Caco-2 (cell line): ENCODE results near the gene MTFP1. TPM values are rescaled to one million over a fixed set of nuclear protein-coding genes. Genes with fewer than 3 reads are reported as not detected.

Experiments used
- BruUV-seq: library from RNA; stranded (reverse); fragments of 400-500 nt; replicated peaks from 2 replicates; lab custom pipeline; 2021; lab: Mats Ljungman, UMichigan
- CTCF ChIA-PET: fragments of 300-600 bp; sonication (Branson Sonifier 250); formaldehyde crosslinking; loops from one replicate; lab custom pipeline; 2022; ENCODE audit warnings: antibody characterized with exemption; lab: Charles Lee
- POLR2A ChIA-PET: fragments of 300-600 bp; sonication (Branson Sonifier 250); formaldehyde crosslinking; loops from one replicate; lab custom pipeline; 2022; ENCODE audit warnings: antibody characterized with exemption; lab: Charles Lee
- DNase-seq, 2 experiments: peaks; one replicate each; pipeline versions ENCODE4 v3.0.0 to v3.0.0-alpha.2; 2020 to 2022
- H3K27me3 ChIP-seq: replicated peaks from 2 replicates; pipeline ENCODE4 v1.6.0; 2011; ENCODE audit warnings: low read length; ENCODE audit not compliant: control insufficient read depth, insufficient read depth
- H3K36me3 ChIP-seq: 2 replicates; pipeline ENCODE4 v1.5.1; 2011; ENCODE audit warnings: low read length; ENCODE audit not compliant: control insufficient read depth, insufficient read depth
- H3K4me1 ChIP-seq: fragments of 250-450 bp; sonication (Bioruptor Pico); 2 replicates; pipeline ENCODE4 v1.5.1; 2020; ENCODE audit warnings: mild to moderate bottlenecking
- H3K4me3 ChIP-seq: 2 replicates; pipeline ENCODE4 v1.5.1; 2011; ENCODE audit warnings: low read depth, mild to moderate bottlenecking, control low read depth, low read length
- H3K9me3 ChIP-seq: fragments of 250-450 bp; sonication (Bioruptor Pico); 2 replicates; pipeline ENCODE4 v1.5.1; 2020; ENCODE audit warnings: mild to moderate bottlenecking, moderate library complexity
- H3K27ac Mint-ChIP-seq: one replicate; pipeline ENCODE4 v1.8.0; 2022; ENCODE audit warnings: mixed read lengths; ENCODE audit not compliant: unreplicated experiment
- H3K27me3 Mint-ChIP-seq: one replicate; pipeline ENCODE4 v1.8.0; 2022; ENCODE audit warnings: mixed read lengths; ENCODE audit not compliant: insufficient read depth, unreplicated experiment
- H3K36me3 Mint-ChIP-seq: one replicate; pipeline ENCODE4 v1.8.0; 2022; ENCODE audit warnings: mild to moderate bottlenecking, mixed read lengths; ENCODE audit not compliant: insufficient read depth, unreplicated experiment
- H3K4me1 Mint-ChIP-seq: one replicate; pipeline ENCODE4 v1.8.0; 2022; ENCODE audit warnings: low read depth, mixed read lengths; ENCODE audit not compliant: unreplicated experiment
- H3K4me3 Mint-ChIP-seq: one replicate; pipeline ENCODE4 v1.8.0; 2022; ENCODE audit warnings: mild to moderate bottlenecking, moderate library complexity, mixed read lengths; ENCODE audit not compliant: unreplicated experiment
- H3K9me3 Mint-ChIP-seq: one replicate; pipeline ENCODE4 v1.8.0; 2022; ENCODE audit warnings: mixed read lengths; ENCODE audit not compliant: unreplicated experiment
- CTCF ChIP-seq, 2 experiments: fragments of 200-600 bp in 1 of 2; IDR thresholded peaks; 1 replicate in 1 of 2; 2 replicates in 1 of 2; pipeline versions ENCODE4 v1.5.1 to v1.8.0; 2011 to 2022; ENCODE audit warnings: antibody characterized with exemption in 1 of 2, control low read depth in 1 of 2, inconsistent platforms in 1 of 2, low read depth in 1 of 2, low read length in 1 of 2, mild to moderate bottlenecking in 1 of 2, moderate library complexity in 1 of 2; ENCODE audit not compliant: insufficient read depth in 1 of 2, severe bottlenecking in 1 of 2, unreplicated experiment in 1 of 2
- intact Hi-C: fragments of 100-400 bp; cut with micrococcal nuclease; formaldehyde crosslinking; loops from one replicate; pipeline ENCODE4 v1.10.0; 2022; ENCODE audit not compliant: unreplicated experiment
- total RNA-seq: library from RNA; stranded (reverse); gene quantifications from 2 replicates; pipeline ENCODE4 v1.2.3, GENCODE V29; 2022

MTFP1 gene
- total RNA-seq, 1 experiment from 2014 or later = 20.6 TPM

GRCh38 chr22:30435674-30436126 lies 10.1 kb downstream of the MTFP1 start:
- no TSS peak for BruUV-seq
- Histone ChIP-seq H3K36me3 (no peaks in the 10 kb centered on the region), H3K4me3 (no peak overlapping the region), H3K9me3 (0 out of 2 replicates have a peak, but pooled peaks cover 4% of the 10 kb centered on the region), H3K4me1 (peaks cover 13% of the 10 kb centered on the region), H3K27me3 (no peaks in the 10 kb centered on the region)
- H3K4me1 Mint-ChIP-seq = peaks cover 14% of the 10 kb centered on the region
- no peaks in the 10 kb centered on the region for H3K36me3 Mint-ChIP-seq
- CTCF ChIA-PET = no interaction called here
- H3K9me3 Mint-ChIP-seq = no peaks in the 10 kb centered on the region
- POLR2A ChIA-PET = no interaction called here
- H3K27me3 Mint-ChIP-seq = no peaks in the 10 kb centered on the region
- intact Hi-C loops = no loop called here
- no peak for TF ChIP-seq CTCF (IDR thresholded peaks at IDR 0.05; ENCODE audit: insufficient read depth in 1 of 2, low read depth in 1 of 2, low read length in 1 of 2, severe bottlenecking in 1 of 2, unreplicated experiment in 1 of 2)
- peak overlapping the region; percentile 56 for H3K27ac Mint-ChIP-seq
- no peak for DNase-seq
- no peak overlapping the region for H3K4me3 Mint-ChIP-seq

GRCh38 chr22:30436196-30436595 lies 10.6 kb downstream of the MTFP1 start:
- Histone ChIP-seq H3K36me3 (no peaks in the 10 kb centered on the region), H3K4me1 (peaks cover 13% of the 10 kb centered on the region), H3K27me3 (no peaks in the 10 kb centered on the region), H3K4me3 (no peak overlapping the region), H3K9me3 (0 out of 2 replicates have a peak, but pooled peaks cover 4% of the 10 kb centered on the region)
- no peaks in the 10 kb centered on the region for H3K9me3 Mint-ChIP-seq
- DNase-seq = no peak
- intact Hi-C loops = no loop called here
- no peak for TF ChIP-seq CTCF (IDR thresholded peaks at IDR 0.05; ENCODE audit: insufficient read depth in 1 of 2, low read depth in 1 of 2, low read length in 1 of 2, severe bottlenecking in 1 of 2, unreplicated experiment in 1 of 2)
- no peaks in the 10 kb centered on the region for H3K27me3 Mint-ChIP-seq
- ChIA-PET POLR2A (no interaction called here), CTCF (no interaction called here)
- H3K36me3 Mint-ChIP-seq = no peaks in the 10 kb centered on the region
- no TSS peak for BruUV-seq
- H3K4me3 Mint-ChIP-seq = no peak overlapping the region
- H3K4me1 Mint-ChIP-seq = peaks cover 14% of the 10 kb centered on the region
- peak overlapping the region; percentile 56 for H3K27ac Mint-ChIP-seq

GRCh38 chr22:30438559-30438958 lies 13.0 kb downstream of the MTFP1 start:
- Mint-ChIP-seq H3K4me3 (no peak overlapping the region), H3K27ac (no peak overlapping the region), H3K27me3 (no peaks in the 10 kb centered on the region), H3K4me1 (peaks cover 7% of the 10 kb centered on the region), H3K9me3 (no peaks in the 10 kb centered on the region), H3K36me3 (no peaks in the 10 kb centered on the region)
- no peaks in the 10 kb centered on the region for H3K36me3 ChIP-seq
- intact Hi-C loops = no loop called here
- no peak for TF ChIP-seq CTCF (IDR thresholded peaks at IDR 0.05; ENCODE audit: insufficient read depth in 1 of 2, low read depth in 1 of 2, low read length in 1 of 2, severe bottlenecking in 1 of 2, unreplicated experiment in 1 of 2)
- H3K27me3 ChIP-seq = no peaks in the 10 kb centered on the region
- BruUV-seq = no TSS peak
- H3K4me1 ChIP-seq = peaks cover 6% of the 10 kb centered on the region
- H3K9me3 ChIP-seq = 0 out of 2 replicates have a peak, but pooled peaks cover 4% of the 10 kb centered on the region
- no peak overlapping the region for H3K4me3 ChIP-seq
- ChIA-PET CTCF (interaction anchor here (0.6 kb wide), 1 partner anchor 41 kb away, joined by 3 read pairs; no protein-coding TSS in a partner anchor), POLR2A (no interaction called here)
- DNase-seq = no peak
